ENCODE data around the gene TRIM14.
"Not testable (repeated sequence)": the region's sequence is repeated elsewhere in the genome, so short reads cannot be mapped to it uniquely, and the experiment has no call there.

TRIM14 gene

GRCh38 chr9:98043915-98044314, 75.1 kb downstream of the TRIM14 start:
- no peak for DNase-seq

- DNase-seq = no peak
These were observed 78.8 kb downstream of the TRIM14 start for GRCh38 chr9:98040212-98040611.

- DNase-seq = no peak
These were observed 79.4 kb downstream of the TRIM14 start for GRCh38 chr9:98039607-98040017.

GRCh38 chr9:98038958-98039357, 80.1 kb downstream of the TRIM14 start:
- DNase-seq = no peak

- DNase-seq = no peak
These were observed 81.7 kb downstream of the TRIM14 start for GRCh38 chr9:98037357-98037756.

- peak; percentile 85 to 90 for DNase-seq
These were observed 84.2 kb downstream of the TRIM14 start for GRCh38 chr9:98034593-98035546.

- DNase-seq = no peak
These were observed 87.1 kb downstream of the TRIM14 start for GRCh38 chr9:98031935-98032334.

GRCh38 chr9:98031169-98031568, 87.9 kb downstream of the TRIM14 start:
- DNase-seq = no peak

GRCh38 chr9:98024702-98025101, 94.3 kb downstream of the TRIM14 start:
- no peak for DNase-seq

GRCh38 chr9:98022447-98022846, 96.6 kb downstream of the TRIM14 start:
- no peak for DNase-seq

- no peak for DNase-seq
These were observed 97.5 kb downstream of the TRIM14 start for GRCh38 chr9:98021306-98022040.

GRCh38 chr9:98020476-98021145, 98.4 kb downstream of the TRIM14 start:
- no peak for DNase-seq

- DNase-seq = not testable (repeated sequence)
These were observed 99.2 kb downstream of the TRIM14 start for GRCh38 chr9:98019869-98020268.
